ENCODE measurements around the gene DICER1. TPM values are rescaled to one million over a fixed set of nuclear protein-coding genes. Genes with fewer than 3 reads are reported as not detected.

DICER1 gene
- total and polyA plus RNA-seq, 12 donors = 7.1 to 81.5 (median 32.1) TPM

DNA sequence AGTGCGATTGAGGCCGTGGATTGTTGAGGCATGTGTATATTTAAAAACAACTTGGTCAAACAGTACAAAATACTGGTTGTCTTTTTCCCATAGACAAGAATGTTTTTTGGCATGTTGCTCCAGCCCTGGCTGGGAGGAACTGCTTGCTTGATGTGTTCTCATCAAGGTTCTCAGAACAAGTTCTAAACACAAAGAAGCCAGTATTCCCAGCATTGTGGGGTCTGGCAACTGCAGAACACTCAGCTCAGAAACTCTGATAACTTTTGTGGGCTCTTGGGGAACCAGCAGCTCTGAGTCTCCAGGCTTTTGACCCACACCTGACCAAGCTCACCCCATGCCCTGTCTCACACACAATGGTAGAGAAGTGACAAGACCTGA, 27.1 kb upstream of the DICER1 start:
- intact Hi-C loops (cut with DNase I) = no loop called here
- 31 to 62% (median 51%) methylated on average over 2 of the region's 2 CpGs for WGBS, 4 donors
- no peak for TF ChIP-seq POLR2A (IDR thresholded peaks at IDR 0.05)
- TF ChIP-seq, protein P1, sequence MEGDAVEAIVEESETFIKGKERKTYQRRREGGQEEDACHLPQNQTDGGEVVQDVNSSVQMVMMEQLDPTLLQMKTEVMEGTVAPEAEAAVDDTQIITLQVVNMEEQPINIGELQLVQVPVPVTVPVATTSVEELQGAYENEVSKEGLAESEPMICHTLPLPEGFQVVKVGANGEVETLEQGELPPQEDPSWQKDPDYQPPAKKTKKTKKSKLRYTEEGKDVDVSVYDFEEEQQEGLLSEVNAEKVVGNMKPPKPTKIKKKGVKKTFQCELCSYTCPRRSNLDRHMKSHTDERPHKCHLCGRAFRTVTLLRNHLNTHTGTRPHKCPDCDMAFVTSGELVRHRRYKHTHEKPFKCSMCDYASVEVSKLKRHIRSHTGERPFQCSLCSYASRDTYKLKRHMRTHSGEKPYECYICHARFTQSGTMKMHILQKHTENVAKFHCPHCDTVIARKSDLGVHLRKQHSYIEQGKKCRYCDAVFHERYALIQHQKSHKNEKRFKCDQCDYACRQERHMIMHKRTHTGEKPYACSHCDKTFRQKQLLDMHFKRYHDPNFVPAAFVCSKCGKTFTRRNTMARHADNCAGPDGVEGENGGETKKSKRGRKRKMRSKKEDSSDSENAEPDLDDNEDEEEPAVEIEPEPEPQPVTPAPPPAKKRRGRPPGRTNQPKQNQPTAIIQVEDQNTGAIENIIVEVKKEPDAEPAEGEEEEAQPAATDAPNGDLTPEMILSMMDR (IDR thresholded peaks at IDR 0.05) = no peak
- no peak for DNase-seq
- Histone ChIP-seq H3K36me3 (replicated peaks in 1 of 2) (no peaks in the 10 kb centered on the region), H3K4me1 (replicated peaks in 1 of 2) (peaks cover 0 to 25% of the 10 kb centered on the region in 2 donors), H3K27me3 (no peaks in the 10 kb centered on the region), H3K4me3 (no peak overlapping the region), H3K9me3 (replicated peaks in 1 of 3) (no peaks in the 10 kb centered on the region), H3K27ac (peak overlapping the region in 3 of 5 donors; percentile 24 to 84 (median 78))

DNA sequence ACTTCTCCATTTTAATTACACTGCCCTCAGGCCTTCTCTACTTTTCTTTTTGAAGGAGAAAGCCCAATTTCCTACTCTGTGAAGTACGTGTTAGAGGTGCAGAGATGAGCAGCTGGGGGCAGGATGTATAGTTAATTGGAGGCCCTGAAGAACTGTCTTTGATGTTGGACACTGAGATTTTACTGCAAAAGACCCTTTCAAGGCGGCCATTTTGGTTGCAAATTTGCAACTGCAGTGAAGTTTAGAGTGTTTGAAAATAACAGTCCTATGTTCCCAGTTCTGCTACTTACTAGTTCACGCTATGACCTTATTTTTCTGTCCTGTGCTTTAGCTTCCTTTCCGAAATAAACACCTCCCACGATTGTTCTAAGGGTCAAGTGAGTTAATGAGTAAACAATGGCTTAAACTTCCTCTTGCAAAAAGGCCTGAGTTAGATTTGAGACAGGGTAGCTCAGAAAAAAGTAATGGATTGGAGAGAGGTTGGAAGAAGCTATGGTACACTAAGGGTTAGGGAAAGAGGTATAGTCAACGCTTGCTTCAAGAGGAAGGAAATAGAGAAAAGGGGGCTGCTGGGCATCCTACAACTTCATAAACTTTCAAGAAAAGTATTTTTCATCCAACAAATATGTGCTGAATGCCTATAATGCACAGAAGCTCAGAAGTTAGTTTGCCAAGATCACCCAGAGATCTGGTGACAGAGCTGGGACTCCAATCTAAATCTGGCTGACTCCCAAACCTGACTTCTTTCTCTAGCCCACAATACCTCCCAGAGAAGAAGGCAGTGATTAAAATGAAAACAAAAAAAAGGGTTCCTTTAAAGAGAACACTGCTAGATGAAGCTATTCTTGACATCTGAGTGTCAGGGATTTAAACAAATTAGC, 26.4 kb upstream of the DICER1 start:
- no peaks in the 10 kb centered on the region for H3K27me3 ChIP-seq
- peak overlapping the region in 3 of 5 donors; percentile 24 to 84 (median 78) for H3K27ac ChIP-seq
- intact Hi-C loops (cut with DNase I) = no loop called here
- TF ChIP-seq POLR2A (IDR thresholded peaks at IDR 0.05) = no peak
- TF ChIP-seq, protein P1 (IDR thresholded peaks at IDR 0.05) = no peak
- no peaks in the 10 kb centered on the region for H3K36me3 ChIP-seq (replicated peaks in 1 of 2)
- peaks cover 0 to 25% of the 10 kb centered on the region in 2 donors for H3K4me1 ChIP-seq (replicated peaks in 1 of 2)
- DNase-seq = no peak
- no peaks in the 10 kb centered on the region for H3K9me3 ChIP-seq (replicated peaks in 1 of 3)
- H3K4me3 ChIP-seq = no peak overlapping the region
- 58 to 65% (median 62%) methylated on average over 6 of the region's 6 CpGs for WGBS, 4 donors

DNA sequence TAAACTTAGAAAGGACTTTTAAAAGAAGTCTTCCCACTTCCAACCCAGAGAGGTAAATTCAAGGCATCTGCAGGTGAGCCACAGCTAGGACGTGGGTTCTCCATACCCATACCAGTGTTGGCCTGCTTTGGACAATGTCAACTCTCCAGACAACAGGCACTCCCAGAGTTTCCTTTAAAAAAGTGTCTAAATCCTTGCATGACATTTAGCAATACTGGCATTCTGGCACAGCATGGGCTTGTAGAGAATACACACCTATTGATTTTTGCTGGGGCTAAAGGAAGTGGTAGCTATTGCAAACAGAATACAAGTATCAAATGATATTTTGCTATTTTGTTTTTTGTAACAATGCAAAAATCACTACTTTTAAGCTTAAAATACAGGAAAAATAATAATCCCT, 25.8 kb upstream of the DICER1 start:
- intact Hi-C loops (cut with DNase I) = no loop called here
- Histone ChIP-seq H3K27ac (peak overlapping the region in 3 of 5 donors; percentile 7 to 78 (median 33)), H3K9me3 (replicated peaks in 1 of 3) (no peaks in the 10 kb centered on the region), H3K4me3 (no peak overlapping the region), H3K27me3 (no peaks in the 10 kb centered on the region), H3K36me3 (replicated peaks in 1 of 2) (no peaks in the 10 kb centered on the region), H3K4me1 (replicated peaks in 1 of 2) (peaks cover 0 to 25% of the 10 kb centered on the region in 2 donors)
- no peak for DNase-seq
- TF ChIP-seq POLR2A (IDR thresholded peaks at IDR 0.05) = no peak
- TF ChIP-seq, protein P1 (IDR thresholded peaks at IDR 0.05) = no peak
- WGBS, 4 donors = 81 to 100% (median 90%) methylated on average over 1 of the region's 1 CpG

DNA sequence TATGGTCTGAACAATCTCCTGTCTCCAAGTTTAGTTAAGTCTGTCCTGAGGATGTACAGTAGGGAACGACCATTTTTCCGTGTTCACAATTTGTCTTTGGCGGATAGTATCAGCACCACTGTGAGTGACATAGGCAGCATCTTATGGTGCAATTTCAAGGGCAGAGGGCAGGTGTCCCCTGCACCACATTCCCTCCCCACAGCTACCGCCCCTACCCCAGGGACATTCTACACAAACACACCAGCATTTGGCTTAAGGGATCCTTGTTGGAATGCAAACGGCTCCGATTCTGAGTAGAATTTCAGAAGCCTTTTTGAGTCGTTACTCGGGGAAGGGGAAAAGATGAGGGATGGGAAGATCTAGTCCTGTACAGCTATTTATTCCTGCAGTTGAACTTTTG, 25.1 kb upstream of the DICER1 start:
- intact Hi-C loops (cut with DNase I) = no loop called here
- H3K27me3 ChIP-seq = no peaks in the 10 kb centered on the region
- H3K9me3 ChIP-seq (replicated peaks in 1 of 3) = no peaks in the 10 kb centered on the region
- no peak for DNase-seq
- H3K4me1 ChIP-seq (replicated peaks in 1 of 2) = peaks cover 0 to 25% of the 10 kb centered on the region in 2 donors
- 79 to 81% (median 80%) methylated on average over 8 of the region's 8 CpGs for WGBS, 4 donors
- TF ChIP-seq, protein P1 (IDR thresholded peaks at IDR 0.05) = no peak
- TF ChIP-seq POLR2A (IDR thresholded peaks at IDR 0.05) = no peak
- no peak overlapping the region for H3K4me3 ChIP-seq
- no peak overlapping the region for H3K27ac ChIP-seq
- no peaks in the 10 kb centered on the region for H3K36me3 ChIP-seq (replicated peaks in 1 of 2)

All from adrenal gland (tissue), 12 donors.